ENCODE measurements around the gene BCAM.

GRCh38 chr19:44783545-44783944 is 25.4 kb upstream of the BCAM start:
- no peak for TF ChIP-seq CTCF (conservative IDR thresholded peaks at IDR 0.05; ENCODE audit: low read depth, low read length)
- TF ChIP-seq SMC3 (IDR thresholded peaks at IDR 0.05; ENCODE audit: low read depth, low read length) = no peak
- TF ChIP-seq POLR2A (IDR thresholded peaks at IDR 0.05; ENCODE audit: low read depth, low read length) = no peak
- no peak for TF ChIP-seq MXI1 (IDR thresholded peaks at IDR 0.05; ENCODE audit: borderline replicate concordance, low read depth, low read length)
- TF ChIP-seq NFE2L2 (IDR thresholded peaks at IDR 0.05; ENCODE audit: low read depth, low read length) = no peak
- TF ChIP-seq CEBPB (IDR thresholded peaks at IDR 0.05; ENCODE audit: low read depth, low read length) = no peak
- TF ChIP-seq ELK1 (IDR thresholded peaks at IDR 0.05; ENCODE audit: borderline replicate concordance, low read depth, low read length) = no peak
- no peak for TF ChIP-seq RCOR1 (IDR thresholded peaks at IDR 0.05; ENCODE audit: insufficient replicate concordance, low read length)
- TF ChIP-seq USF2 (IDR thresholded peaks at IDR 0.05; ENCODE audit: low read depth, low read length) = no peak
